K562 (cell line): Measurements from ENCODE around the gene CAPN10. TPM values are rescaled to one million over a fixed set of nuclear protein-coding genes. Genes with fewer than 3 reads are reported as not detected.
A peak's percentile ranks its signal among the peaks of the same experiment; 100 is the strongest.

Experiments
- ARID1B ChIP-seq: fragments of 450-650 bp; IDR thresholded peaks from 2 replicates; pipeline ENCODE4 v1.6.1; 2016; ENCODE audit warnings: antibody characterized with exemption, mild to moderate bottlenecking, inconsistent platforms
- COPS2 ChIP-seq: fragments of 450-650 bp; conservative IDR thresholded peaks from 2 replicates; pipeline ENCODE4 v1.6.1; 2016; ENCODE audit warnings: mild to moderate bottlenecking, moderate library complexity
- CSDE1 ChIP-seq, 2 experiments: fragments of 450-650 bp; IDR thresholded peaks; 2 replicates each; pipeline ENCODE4 v1.6.1; 2016; ENCODE audit warnings: mild to moderate bottlenecking in 1 of 2
- EHMT2 ChIP-seq: fragments of 450-650 bp; IDR thresholded peaks from 2 replicates; pipeline ENCODE4 v1.6.1; 2018; ENCODE audit warnings: antibody characterized with exemption
- FOSL1 ChIP-seq: fragments of 200-800 bp; sonication (Bioruptor generic); conservative IDR thresholded peaks from 2 replicates; pipeline ENCODE4 v1.6.1; 2016; ENCODE audit warnings: missing genetic modification characterization, missing compliant biosample characterization
- FOXM1 ChIP-seq, 2 experiments: fragments of 450-650 bp in 1 of 2; sonication (generic) in 1 of 2; formaldehyde crosslinking in 1 of 2; IDR thresholded peaks; 2 replicates each; pipeline versions ENCODE4 v1.6.1 to v1.9.0; 2017 to 2022; ENCODE audit warnings: low read depth in 2 of 2, mild to moderate bottlenecking in 2 of 2, missing genetic modification reagents in 1 of 2, moderate library complexity in 1 of 2
- HIVEP1 ChIP-seq: fragments of 250-450 bp; sonication (Bioruptor Pico); IDR thresholded peaks from 2 replicates; pipeline ENCODE4 v1.4.0; 2020; ENCODE audit warnings: mild to moderate bottlenecking
- HNRNPH1 ChIP-seq: fragments of 200-400 bp; formaldehyde crosslinking; optimal IDR thresholded peaks from 2 replicates; pipeline ENCODE3; 2017; ENCODE audit warnings: low read depth, mild to moderate bottlenecking, low read length, moderate library complexity
- MXI1 ChIP-seq: IDR thresholded peaks from 2 replicates; pipeline ENCODE4 v1.6.1; 2011; ENCODE audit warnings: low read depth, mild to moderate bottlenecking, improper control_type of control experiment, low read length
- NR2C1 ChIP-seq, 2 experiments: fragments of 450-650 bp; IDR thresholded peaks; 2 replicates each; pipeline ENCODE4 v1.6.1; 2017; ENCODE audit warnings: mild to moderate bottlenecking in 2 of 2, antibody characterized with exemption in 1 of 2, inconsistent platforms in 1 of 2, missing compliant biosample characterization in 1 of 2, missing genetic modification characterization in 1 of 2
- RBM15 ChIP-seq: fragments of 200-400 bp; formaldehyde crosslinking; IDR thresholded peaks from 2 replicates; pipeline ENCODE4 v1.6.1; 2018; ENCODE audit warnings: mild to moderate bottlenecking, low read length, moderate library complexity; ENCODE audit not compliant: insufficient read depth
- RCOR1 ChIP-seq, 2 experiments: IDR thresholded peaks; 2 replicates each; pipeline ENCODE4 v1.6.1; 2012; ENCODE audit warnings: low read depth in 2 of 2, low read length in 2 of 2, borderline replicate concordance in 1 of 2, improper control_type of control experiment in 1 of 2
- SPI1 ChIP-seq: IDR thresholded peaks from 2 replicates; pipeline ENCODE4 v1.6.1; 2011; ENCODE audit warnings: low read depth, low read length, control low read depth, borderline replicate concordance
- STAT5A ChIP-seq: IDR thresholded peaks from 2 replicates; pipeline ENCODE4 v1.6.1; 2012; ENCODE audit warnings: low read length, inconsistent platforms, borderline replicate concordance
- TEAD4 ChIP-seq, 2 experiments: sonication (generic) in 1 of 2; formaldehyde crosslinking in 1 of 2; IDR thresholded peaks; 2 replicates each; pipeline versions ENCODE4 v1.6.1 to v1.8.0; 2012 to 2022; ENCODE audit warnings: borderline replicate concordance in 1 of 2, inconsistent platforms in 1 of 2, low read length in 1 of 2, mild to moderate bottlenecking in 1 of 2, missing genetic modification reagents in 1 of 2
- ZNF146 ChIP-seq: IDR thresholded peaks from one replicate; pipeline ENCODE4 v1.6.1; 2018; ENCODE audit warnings: missing compliant biosample characterization; ENCODE audit not compliant: unreplicated experiment
- ZNF165 ChIP-seq: fragments of 250-450 bp; sonication (Bioruptor Pico); IDR thresholded peaks from 2 replicates; pipeline ENCODE4 v1.4.0; 2020; ENCODE audit warnings: borderline replicate concordance
- ZNF23 ChIP-seq: fragments of 250-450 bp; sonication (Bioruptor Pico); IDR thresholded peaks from 2 replicates; pipeline ENCODE4 v1.4.0; 2020; ENCODE audit warnings: mild to moderate bottlenecking
- polyA plus RNA-seq, 8 experiments: library from polyadenylated mRNA; depleted of rRNA in 4 of 8; stranded (reverse) in 5 of 8; unstranded in 3 of 8; fragments of >200 nt; fragmentation: Nextera tagmentation in 2 of 8; fragmentation: Illumina TruSeq in 1 of 8; extraction: Ambion mirVana in 2 of 8; extraction: Trizol in 1 of 8; gene quantifications; 2 replicates each; pipeline versions ENCODE4 v1.2.1 to v1.2.3, GENCODE V29; 2011 to 2014; ENCODE audit warnings: inconsistent platforms in 1 of 8, missing spikeins in 1 of 8
- total RNA-seq, 7 experiments: library from RNA; depleted of rRNA in 6 of 7; stranded (reverse); fragments of >200 nt in 6 of 7; fragmentation: Illumina TruSeq in 2 of 7; extraction: Trizol in 2 of 7; gene quantifications; 2 replicates each; pipeline versions ENCODE4 v1.2.1 to v1.2.3, GENCODE V29; 2011 to 2021; ENCODE audit warnings: low replicate concordance in 1 of 7
- TF ChIP-seq, protein P1 (sequence below): IDR thresholded peaks from 3 replicates; pipeline ENCODE4 v1.6.1; 2011; ENCODE audit warnings: borderline replicate concordance, mild to moderate bottlenecking; ENCODE audit not compliant: insufficient read length, insufficient read depth
- TF ChIP-seq, protein P2 (sequence below): fragments of 450-650 bp; formaldehyde crosslinking; IDR thresholded peaks from 2 replicates; pipeline ENCODE4 v1.4.0; 2022; ENCODE audit warnings: missing genetic modification characterization
- TF ChIP-seq, protein P3 (sequence below): fragments of 250-450 bp; sonication (Bioruptor Pico); IDR thresholded peaks from 2 replicates; pipeline ENCODE4 v1.6.1; 2021; ENCODE audit warnings: mild to moderate bottlenecking
- TF ChIP-seq, protein P4 (sequence below): fragments of 200-800 bp; sonication (Bioruptor generic); IDR thresholded peaks from 2 replicates; pipeline ENCODE4 v1.6.1; 2017; ENCODE audit warnings: missing genetic modification characterization, missing compliant biosample characterization

CAPN10 gene
- total and polyA plus RNA-seq, 9 of the 15 experiments (the other 6 are each of a cell fraction or from before 2014, with no cell fraction given): 0.08 to 26.1 (median 8.4) TPM

DNA sequence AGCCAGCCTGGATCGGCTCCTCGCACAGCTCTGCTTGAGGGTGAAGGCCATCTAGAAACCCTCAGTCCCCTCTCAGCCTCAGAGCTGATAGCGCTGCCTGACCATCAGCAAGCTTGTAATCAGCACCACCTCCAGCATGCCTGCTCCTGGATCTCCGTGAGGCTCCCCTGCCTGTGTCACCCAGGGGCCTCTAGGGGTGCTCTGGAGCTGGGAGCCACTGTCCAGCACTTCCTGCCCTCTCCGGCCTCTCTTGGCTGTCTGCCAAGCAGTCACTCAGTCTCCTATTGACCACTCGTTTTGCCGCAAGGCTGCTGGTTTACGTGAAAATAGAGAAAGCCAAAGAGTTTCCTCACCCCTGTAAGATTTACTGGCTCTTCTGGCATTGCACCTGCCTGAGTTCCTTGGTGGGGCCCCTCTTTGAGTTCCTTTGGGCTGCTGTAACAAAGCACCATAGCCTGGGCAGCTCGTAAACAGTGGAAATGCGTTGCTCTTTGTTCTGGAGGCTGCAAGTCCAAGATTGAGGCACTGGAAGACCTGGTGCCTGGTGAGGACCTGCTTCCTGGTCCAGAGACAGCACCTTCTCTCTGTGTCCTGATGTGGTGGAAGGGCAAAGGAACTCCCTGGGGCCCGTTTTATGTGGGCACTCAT is 17.9 kb downstream of the CAPN10 start (continued):
- TF ChIP-seq ZNF165 (CRISPR knock-in tag): no peak
- TF ChIP-seq, protein P1, sequence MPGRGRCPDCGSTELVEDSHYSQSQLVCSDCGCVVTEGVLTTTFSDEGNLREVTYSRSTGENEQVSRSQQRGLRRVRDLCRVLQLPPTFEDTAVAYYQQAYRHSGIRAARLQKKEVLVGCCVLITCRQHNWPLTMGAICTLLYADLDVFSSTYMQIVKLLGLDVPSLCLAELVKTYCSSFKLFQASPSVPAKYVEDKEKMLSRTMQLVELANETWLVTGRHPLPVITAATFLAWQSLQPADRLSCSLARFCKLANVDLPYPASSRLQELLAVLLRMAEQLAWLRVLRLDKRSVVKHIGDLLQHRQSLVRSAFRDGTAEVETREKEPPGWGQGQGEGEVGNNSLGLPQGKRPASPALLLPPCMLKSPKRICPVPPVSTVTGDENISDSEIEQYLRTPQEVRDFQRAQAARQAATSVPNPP: no peak
- no peak for TF ChIP-seq FOSL1 (tag)
- TF ChIP-seq, protein P2, sequence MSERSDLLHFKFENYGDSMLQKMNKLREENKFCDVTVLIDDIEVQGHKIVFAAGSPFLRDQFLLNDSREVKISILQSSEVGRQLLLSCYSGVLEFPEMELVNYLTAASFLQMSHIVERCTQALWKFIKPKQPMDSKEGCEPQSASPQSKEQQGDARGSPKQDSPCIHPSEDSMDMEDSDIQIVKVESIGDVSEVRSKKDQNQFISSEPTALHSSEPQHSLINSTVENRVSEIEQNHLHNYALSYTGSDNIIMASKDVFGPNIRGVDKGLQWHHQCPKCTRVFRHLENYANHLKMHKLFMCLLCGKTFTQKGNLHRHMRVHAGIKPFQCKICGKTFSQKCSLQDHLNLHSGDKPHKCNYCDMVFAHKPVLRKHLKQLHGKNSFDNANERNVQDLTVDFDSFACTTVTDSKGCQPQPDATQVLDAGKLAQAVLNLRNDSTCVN (CRISPR knock-in tag): no peak
- TF ChIP-seq FOXM1 (IDR thresholded peaks at IDR 0.05; ENCODE audit: low read depth): no peak
- no peak for TF ChIP-seq FOXM1 (CRISPR knock-in tag; IDR thresholded peaks at IDR 0.05; ENCODE audit: low read depth)
- no peak for TF ChIP-seq HNRNPH1
- no peak for TF ChIP-seq COPS2
- TF ChIP-seq ZNF23 (CRISPR knock-in tag): no peak
- TF ChIP-seq RBM15: no peak
- TF ChIP-seq, protein P3, sequence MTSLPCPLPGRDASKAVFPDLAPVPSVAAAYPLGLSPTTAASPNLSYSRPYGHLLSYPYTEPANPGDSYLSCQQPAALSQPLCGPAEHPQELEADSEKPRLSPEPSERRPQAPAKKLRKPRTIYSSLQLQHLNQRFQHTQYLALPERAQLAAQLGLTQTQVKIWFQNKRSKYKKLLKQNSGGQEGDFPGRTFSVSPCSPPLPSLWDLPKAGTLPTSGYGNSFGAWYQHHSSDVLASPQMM (CRISPR knock-in tag): no peak
- TF ChIP-seq HIVEP1 (CRISPR knock-in tag): no peak
- TF ChIP-seq CSDE1 (IDR thresholded peaks at IDR 0.05): no peak
- peak in 1 of 2 experiments; percentile 65; a peak in 2 of 4 replicates for TF ChIP-seq RCOR1 (IDR thresholded peaks at IDR 0.05; ENCODE audit: borderline replicate concordance in 1 of 2, low read depth in 2 of 2, low read length in 2 of 2)
- TF ChIP-seq STAT5A: no peak
- TF ChIP-seq NR2C1 (IDR thresholded peaks at IDR 0.05): no peak
- TF ChIP-seq NR2C1 (tag; IDR thresholded peaks at IDR 0.05): no peak
- TF ChIP-seq, protein P4, sequence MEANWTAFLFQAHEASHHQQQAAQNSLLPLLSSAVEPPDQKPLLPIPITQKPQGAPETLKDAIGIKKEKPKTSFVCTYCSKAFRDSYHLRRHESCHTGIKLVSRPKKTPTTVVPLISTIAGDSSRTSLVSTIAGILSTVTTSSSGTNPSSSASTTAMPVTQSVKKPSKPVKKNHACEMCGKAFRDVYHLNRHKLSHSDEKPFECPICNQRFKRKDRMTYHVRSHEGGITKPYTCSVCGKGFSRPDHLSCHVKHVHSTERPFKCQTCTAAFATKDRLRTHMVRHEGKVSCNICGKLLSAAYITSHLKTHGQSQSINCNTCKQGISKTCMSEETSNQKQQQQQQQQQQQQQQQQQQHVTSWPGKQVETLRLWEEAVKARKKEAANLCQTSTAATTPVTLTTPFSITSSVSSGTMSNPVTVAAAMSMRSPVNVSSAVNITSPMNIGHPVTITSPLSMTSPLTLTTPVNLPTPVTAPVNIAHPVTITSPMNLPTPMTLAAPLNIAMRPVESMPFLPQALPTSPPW: no peak
- peak; percentile 72; the same call in 1 of the 2 replicates for TF ChIP-seq SPI1
- TF ChIP-seq ARID1B: peak; percentile 48
- TF ChIP-seq MXI1: no peak
- peak; percentile 9; the same call in 1 of the 2 replicates for TF ChIP-seq TEAD4 (IDR thresholded peaks at IDR 0.05; ENCODE audit: low read length)
- TF ChIP-seq TEAD4 (CRISPR knock-in tag; IDR thresholded peaks at IDR 0.05; ENCODE audit: borderline replicate concordance): no peak
- TF ChIP-seq ZNF146: no peak
- TF ChIP-seq EHMT2: peak; percentile 40; the same call in 1 of the 2 replicates
